T-helper 1 cell treated with Interleukin-12 subunit alpha and Interleukin-12 subunit beta and Interleukin-4 antibody, amounts not matched to agents 30 μg/mL and 1 μg/mL, for 36 hours (primary cell): ENCODE results near the gene IRAK3.

Source experiments
- H3K27ac Mint-ChIP-seq: one replicate; pipeline ENCODE4 v1.8.0; 2021; ENCODE audit warnings: mild to moderate bottlenecking, mixed read lengths
- H3K27me3 Mint-ChIP-seq: one replicate; pipeline ENCODE4 v1.8.0; 2021; ENCODE audit warnings: low read depth, mixed read lengths
- H3K36me3 Mint-ChIP-seq: one replicate; pipeline ENCODE4 v1.8.0; 2021; ENCODE audit warnings: low read depth, mixed read lengths
- H3K4me1 Mint-ChIP-seq: one replicate; pipeline ENCODE4 v1.8.0; 2021; ENCODE audit warnings: low read depth, mixed read lengths
- H3K4me3 Mint-ChIP-seq: one replicate; pipeline ENCODE4 v1.8.0; 2021; ENCODE audit warnings: mild to moderate bottlenecking, moderate library complexity, mixed read lengths
- H3K9me3 Mint-ChIP-seq: one replicate; pipeline ENCODE4 v1.8.0; 2021; ENCODE audit warnings: mixed read lengths

Gene IRAK3

DNA sequence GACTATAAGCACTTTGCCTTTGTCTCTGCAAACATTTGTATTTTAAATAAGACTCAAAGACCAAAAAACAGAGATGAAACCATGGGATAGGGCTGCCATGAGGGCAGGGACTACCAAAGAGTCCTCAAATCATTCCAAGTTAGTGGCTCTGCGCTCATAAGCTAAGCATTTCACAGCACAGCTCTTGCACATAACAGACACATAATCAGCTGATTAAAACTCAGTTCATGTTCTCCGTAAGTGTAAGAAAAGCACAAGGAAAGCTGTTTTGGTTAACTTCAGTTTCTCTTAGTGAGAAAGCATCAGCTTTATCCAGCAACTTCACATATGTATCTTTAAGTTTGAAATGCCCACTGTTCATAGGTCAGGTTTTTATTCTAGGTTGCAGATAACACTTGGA, 54.9 kb downstream of the IRAK3 start:
- Mint-ChIP-seq H3K4me1 (peaks cover 1% of the 10 kb centered on the region), H3K36me3 (peaks cover 3% of the 10 kb centered on the region), H3K27me3 (peaks cover 5% of the 10 kb centered on the region), H3K27ac (no peak overlapping the region), H3K4me3 (no peak overlapping the region), H3K9me3 (no peaks in the 10 kb centered on the region)

DNA sequence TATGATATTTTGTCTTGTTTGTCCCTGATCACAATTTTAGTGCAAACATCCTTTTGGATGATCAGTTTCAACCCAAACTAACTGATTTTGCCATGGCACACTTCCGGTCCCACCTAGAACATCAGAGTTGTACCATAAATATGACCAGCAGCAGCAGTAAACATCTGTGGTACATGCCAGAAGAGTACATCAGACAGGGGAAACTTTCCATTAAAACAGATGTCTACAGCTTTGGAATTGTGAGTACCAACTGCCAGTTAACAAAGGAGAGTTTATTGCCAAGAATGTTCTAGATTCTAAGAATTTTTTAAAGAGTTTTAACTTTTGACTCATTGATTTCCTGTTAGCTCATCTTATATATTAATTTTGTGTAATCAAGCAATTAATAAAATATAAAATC, 55.4 kb downstream of the IRAK3 start:
- Mint-ChIP-seq H3K4me3 (no peak overlapping the region), H3K36me3 (peaks cover 3% of the 10 kb centered on the region), H3K27me3 (peaks cover 5% of the 10 kb centered on the region), H3K4me1 (peaks cover 1% of the 10 kb centered on the region), H3K9me3 (no peaks in the 10 kb centered on the region), H3K27ac (no peak overlapping the region)

DNA sequence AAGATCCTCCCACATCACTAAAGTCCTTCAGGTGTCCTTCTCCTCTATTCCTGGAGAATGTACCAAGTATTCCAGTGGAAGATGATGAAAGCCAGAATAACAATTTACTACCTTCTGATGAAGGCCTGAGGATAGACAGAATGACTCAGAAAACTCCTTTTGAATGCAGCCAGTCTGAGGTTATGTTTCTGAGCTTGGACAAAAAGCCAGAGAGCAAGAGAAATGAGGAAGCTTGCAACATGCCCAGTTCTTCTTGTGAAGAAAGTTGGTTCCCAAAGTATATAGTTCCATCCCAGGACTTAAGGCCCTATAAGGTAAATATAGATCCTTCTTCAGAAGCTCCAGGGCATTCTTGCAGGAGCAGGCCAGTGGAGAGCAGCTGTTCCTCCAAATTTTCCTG, 58.7 kb downstream of the IRAK3 start:
- Mint-ChIP-seq H3K9me3 (no peaks in the 10 kb centered on the region), H3K27ac (no peak overlapping the region), H3K27me3 (peaks cover 12% of the 10 kb centered on the region), H3K4me3 (no peak overlapping the region), H3K36me3 (peaks cover 6% of the 10 kb centered on the region), H3K4me1 (no peaks in the 10 kb centered on the region)

DNA sequence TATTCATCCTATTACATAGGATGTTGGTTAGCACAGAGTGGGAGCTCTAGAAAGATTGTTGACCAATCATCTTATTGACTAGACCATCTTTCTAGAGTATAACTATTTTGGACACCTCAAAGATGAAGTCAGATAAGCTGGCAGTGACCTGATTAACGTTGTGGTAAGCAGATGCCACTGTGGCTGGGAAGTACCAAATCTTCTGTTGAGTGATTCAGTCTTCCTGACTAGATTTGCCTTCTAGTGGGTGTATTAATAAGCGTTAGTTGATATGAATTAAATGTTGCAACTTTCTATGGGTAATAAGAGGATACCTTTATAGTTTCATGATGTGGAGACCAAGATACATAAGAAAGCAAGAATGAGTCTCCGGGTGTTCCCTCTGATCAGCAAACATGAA, 62.0 kb downstream of the IRAK3 start:
- Mint-ChIP-seq H3K4me1 (no peaks in the 10 kb centered on the region), H3K27me3 (peaks cover 19% of the 10 kb centered on the region), H3K4me3 (no peak overlapping the region), H3K36me3 (peaks cover 6% of the 10 kb centered on the region), H3K9me3 (no peaks in the 10 kb centered on the region), H3K27ac (no peak overlapping the region)

DNA sequence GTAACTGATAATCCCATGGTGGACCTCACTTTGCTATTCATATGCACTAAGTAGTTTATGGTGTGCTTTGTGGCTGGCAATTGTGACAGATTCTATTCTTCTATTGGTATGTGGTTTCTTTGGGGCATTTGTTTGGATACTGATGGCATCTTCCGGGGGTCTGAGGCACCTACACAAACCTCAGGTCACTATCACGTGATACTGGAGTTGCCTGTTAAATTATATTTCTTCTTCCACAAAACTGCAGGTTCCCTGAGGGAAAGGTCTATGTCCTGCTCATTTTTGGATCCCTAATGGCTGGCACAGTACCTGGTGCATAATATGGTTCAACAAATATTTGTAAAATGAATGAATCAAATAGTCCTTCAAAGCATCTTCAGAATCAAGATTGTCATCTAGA, 63.8 kb downstream of the IRAK3 start:
- Mint-ChIP-seq H3K27me3 (peaks cover 19% of the 10 kb centered on the region), H3K9me3 (no peaks in the 10 kb centered on the region), H3K4me1 (no peaks in the 10 kb centered on the region), H3K27ac (no peak overlapping the region), H3K4me3 (no peak overlapping the region), H3K36me3 (peaks cover 3% of the 10 kb centered on the region)

DNA sequence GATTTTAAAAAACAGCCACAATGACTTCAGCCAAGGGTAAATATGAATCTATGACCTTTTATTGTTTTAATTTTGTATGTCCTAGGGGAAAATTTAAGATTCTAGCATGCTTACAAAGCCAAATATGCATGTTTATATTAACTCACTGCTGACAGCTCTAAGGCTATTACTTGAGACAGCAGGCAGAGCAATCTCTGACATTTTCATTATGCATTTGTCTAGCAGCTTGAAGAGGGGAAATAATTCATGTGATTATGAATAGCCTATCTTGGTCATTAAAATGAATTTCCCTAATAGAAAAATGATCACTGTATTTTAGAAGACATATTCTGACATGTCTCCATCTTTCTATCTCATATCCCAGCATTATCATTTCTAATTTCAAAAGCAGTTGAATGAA, 66.7 kb downstream of the IRAK3 start:
- Mint-ChIP-seq H3K9me3 (no peaks in the 10 kb centered on the region), H3K36me3 (no peaks in the 10 kb centered on the region), H3K27me3 (peaks cover 19% of the 10 kb centered on the region), H3K4me1 (no peaks in the 10 kb centered on the region), H3K27ac (no peak overlapping the region), H3K4me3 (no peak overlapping the region)

DNA sequence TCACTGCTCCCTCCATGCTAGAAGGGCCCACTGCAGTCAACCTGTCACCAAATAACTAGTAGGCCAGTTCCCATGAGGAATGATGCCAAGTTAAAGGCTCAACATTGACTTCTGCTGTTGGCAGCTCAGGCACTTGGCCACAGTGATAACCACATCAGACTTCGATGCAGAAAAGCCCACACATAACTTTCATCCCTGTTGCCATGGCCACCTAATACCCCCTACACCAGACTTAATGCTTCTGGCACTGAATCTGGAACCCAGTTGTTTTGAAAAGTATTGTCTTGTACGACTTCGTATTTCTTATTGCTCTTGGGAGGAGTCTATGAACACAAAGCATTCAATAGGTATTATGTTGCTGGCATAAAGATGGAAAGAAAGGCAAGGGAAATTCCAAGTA, 69.0 kb downstream of the IRAK3 start:
- no peaks in the 10 kb centered on the region for H3K9me3 Mint-ChIP-seq
- no peaks in the 10 kb centered on the region for H3K4me1 Mint-ChIP-seq
- no peaks in the 10 kb centered on the region for H3K36me3 Mint-ChIP-seq
- no peak overlapping the region for H3K27ac Mint-ChIP-seq
- peaks cover 15% of the 10 kb centered on the region for H3K27me3 Mint-ChIP-seq
- H3K4me3 Mint-ChIP-seq, result no peak overlapping the region

DNA sequence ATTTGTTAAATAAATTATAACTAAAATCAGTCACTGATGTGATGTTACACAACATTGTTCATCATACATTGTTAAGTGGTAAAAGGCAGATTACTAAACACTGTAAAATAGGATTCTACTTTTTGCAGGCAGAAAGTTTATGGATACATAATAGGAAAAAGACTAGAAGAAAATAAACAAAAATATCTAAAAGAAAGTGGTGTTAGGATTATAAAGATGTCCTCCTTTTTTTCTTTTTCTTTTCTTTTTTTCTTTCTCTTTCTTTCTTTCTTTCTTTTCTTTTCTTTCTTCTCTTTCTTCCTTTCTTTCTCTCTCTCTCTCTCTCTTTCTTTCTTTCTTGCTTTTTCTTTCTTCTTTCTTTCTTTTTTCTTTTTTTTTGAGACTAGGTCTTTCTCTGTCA, 73.7 kb downstream of the IRAK3 start:
- H3K27ac Mint-ChIP-seq, result no peak overlapping the region
- no peaks in the 10 kb centered on the region for H3K4me1 Mint-ChIP-seq
- no peaks in the 10 kb centered on the region for H3K9me3 Mint-ChIP-seq
- peaks cover 19% of the 10 kb centered on the region for H3K27me3 Mint-ChIP-seq
- H3K4me3 Mint-ChIP-seq, result no peak overlapping the region
- H3K36me3 Mint-ChIP-seq, result no peaks in the 10 kb centered on the region

DNA sequence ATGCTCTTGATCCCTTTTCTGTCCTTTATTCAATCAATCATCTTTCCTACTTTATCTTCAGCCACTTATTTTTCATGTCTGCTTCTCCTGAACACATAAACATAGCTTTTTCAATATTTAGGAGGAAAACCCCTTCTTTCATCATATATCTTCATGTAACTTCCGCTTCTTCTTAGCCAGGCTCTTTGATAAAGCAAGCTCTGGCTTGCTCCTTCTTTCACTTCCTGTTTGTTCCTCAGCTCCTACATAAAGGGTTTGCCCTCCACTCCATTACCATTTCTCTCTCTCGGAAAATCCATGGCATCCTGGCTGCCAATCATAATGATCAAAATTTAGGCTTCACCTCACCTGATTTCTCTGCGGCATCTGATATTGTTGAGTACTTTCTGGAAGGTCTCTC, 79.5 kb downstream of the IRAK3 start:
- Mint-ChIP-seq H3K4me3 (no peak overlapping the region), H3K4me1 (no peaks in the 10 kb centered on the region), H3K27ac (no peak overlapping the region), H3K27me3 (peaks cover 7% of the 10 kb centered on the region), H3K9me3 (no peaks in the 10 kb centered on the region), H3K36me3 (no peaks in the 10 kb centered on the region)

DNA sequence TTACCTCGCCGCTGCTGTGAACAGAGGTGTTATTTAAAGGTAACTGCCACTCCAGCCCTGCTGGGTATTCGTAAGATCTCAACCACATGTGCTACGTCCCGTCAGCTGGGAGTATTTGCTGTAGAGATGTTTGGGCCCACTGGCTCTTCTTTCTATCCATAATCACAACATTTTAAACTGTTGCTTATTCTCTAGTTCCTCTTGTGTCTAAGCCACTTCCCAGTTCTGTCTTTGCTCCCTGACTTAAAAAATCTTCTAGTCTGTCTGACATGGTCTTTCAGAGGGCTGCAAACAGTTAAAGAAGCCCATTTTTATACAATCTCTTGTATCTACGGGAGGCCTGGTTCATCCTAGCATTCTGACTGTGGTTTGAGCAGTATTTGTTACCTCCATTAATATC, 80.1 kb downstream of the IRAK3 start:
- no peak overlapping the region for H3K27ac Mint-ChIP-seq
- H3K27me3 Mint-ChIP-seq, result peaks cover 3% of the 10 kb centered on the region
- H3K4me1 Mint-ChIP-seq, result no peaks in the 10 kb centered on the region
- no peaks in the 10 kb centered on the region for H3K9me3 Mint-ChIP-seq
- H3K4me3 Mint-ChIP-seq, result no peak overlapping the region
- H3K36me3 Mint-ChIP-seq, result no peaks in the 10 kb centered on the region

DNA sequence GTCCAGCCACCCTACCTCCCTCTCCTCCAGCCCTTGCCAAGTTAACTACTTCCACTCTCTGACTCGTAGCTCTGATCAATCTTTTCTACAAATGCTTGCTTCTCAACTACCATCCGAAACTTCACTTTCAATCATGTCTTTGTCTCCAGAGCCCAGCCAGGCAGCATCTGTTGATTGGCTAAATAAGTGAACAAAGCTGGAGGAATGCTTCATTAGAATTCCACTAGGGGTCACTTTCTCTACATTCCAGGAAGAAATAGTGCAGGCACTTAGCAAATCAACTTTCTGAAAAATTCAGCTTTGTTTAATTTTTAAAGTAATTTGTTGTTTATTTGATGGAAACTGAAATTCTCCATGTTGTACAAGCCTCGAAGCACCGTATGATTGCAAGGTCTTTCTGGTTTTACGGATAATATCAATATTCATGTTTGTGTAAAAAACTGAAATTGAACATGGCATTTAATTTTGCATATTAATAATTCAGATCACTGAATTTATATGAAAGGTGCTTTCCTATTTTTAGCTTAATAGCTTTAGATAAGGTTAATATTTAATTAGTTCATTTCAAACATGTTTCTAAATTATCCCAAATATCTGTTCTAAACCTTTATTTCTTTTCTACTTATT, 80.9 kb downstream of the IRAK3 start:
- Mint-ChIP-seq H3K4me1 (peaks cover 2% of the 10 kb centered on the region), H3K27ac (no peak overlapping the region), H3K9me3 (no peaks in the 10 kb centered on the region), H3K27me3 (no peaks in the 10 kb centered on the region), H3K36me3 (no peaks in the 10 kb centered on the region), H3K4me3 (no peak overlapping the region)

DNA sequence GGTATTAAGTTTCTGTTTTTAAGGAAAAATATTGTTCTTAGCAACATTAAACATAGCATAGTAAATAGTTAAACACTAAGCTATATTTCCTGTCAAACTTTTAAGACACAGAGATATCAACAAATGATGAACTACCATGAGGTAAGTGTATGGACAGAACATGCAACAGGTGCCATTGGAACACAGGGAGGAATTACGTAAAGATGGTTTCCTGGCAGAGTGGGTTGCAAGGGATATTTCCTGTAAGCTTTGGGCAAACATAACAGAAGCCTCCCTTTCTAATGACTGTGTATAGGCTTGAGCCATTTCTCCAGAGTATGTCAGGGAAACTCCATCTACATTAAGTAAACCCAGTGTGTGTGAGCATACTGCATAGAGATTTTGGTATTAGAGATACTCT, 81.6 kb downstream of the IRAK3 start:
- H3K27ac Mint-ChIP-seq, result no peak overlapping the region
- no peak overlapping the region for H3K4me3 Mint-ChIP-seq
- peaks cover 3% of the 10 kb centered on the region for H3K4me1 Mint-ChIP-seq

DNA sequence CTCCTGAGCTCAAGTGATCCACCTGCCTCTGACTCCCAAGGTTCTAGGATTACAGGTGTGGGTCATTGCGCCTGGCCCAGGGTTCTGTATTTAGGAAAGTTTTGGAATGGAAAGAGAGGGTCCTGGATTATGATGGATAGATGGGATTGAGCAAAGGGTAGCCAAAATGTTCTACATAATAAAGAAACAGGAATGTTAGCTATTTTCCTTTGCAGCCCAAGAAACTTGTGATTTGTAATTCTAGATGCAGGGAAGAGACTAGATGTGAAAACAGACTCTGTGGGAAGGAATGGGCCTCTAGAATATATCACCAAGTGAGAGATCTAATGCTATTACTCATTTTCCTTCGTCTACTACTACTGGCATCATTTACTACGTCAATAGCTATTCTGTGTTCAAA, 83.6 kb downstream of the IRAK3 start:
- no peaks in the 10 kb centered on the region for H3K36me3 Mint-ChIP-seq
- no peak overlapping the region for H3K4me3 Mint-ChIP-seq
- no peaks in the 10 kb centered on the region for H3K9me3 Mint-ChIP-seq
- no peak overlapping the region for H3K27ac Mint-ChIP-seq
- H3K27me3 Mint-ChIP-seq, result no peaks in the 10 kb centered on the region
- H3K4me1 Mint-ChIP-seq, result peaks cover 8% of the 10 kb centered on the region

More for the DNA sequence above, 81.6 kb downstream of the IRAK3 start:
- Mint-ChIP-seq H3K9me3 (no peaks in the 10 kb centered on the region), H3K27me3 (no peaks in the 10 kb centered on the region), H3K36me3 (no peaks in the 10 kb centered on the region)

DNA sequence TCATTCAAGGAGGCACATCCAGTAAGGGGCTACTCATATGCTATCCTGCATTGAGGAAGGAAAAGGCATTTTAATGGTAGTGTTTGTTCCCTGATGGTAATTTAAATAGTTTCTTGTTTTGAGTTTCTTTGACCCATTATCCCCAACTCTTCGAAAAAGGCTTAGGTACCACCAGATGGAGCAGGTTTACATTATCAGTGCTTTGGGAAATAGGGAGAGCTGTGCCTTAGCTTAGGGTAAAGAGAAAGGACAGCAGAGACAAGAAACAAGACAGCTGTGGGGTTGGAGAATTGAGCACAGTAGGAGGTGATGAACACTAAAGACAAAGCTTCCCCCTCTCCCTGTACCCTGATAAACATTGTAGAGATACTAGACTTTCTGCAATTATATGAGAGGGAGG, 84.1 kb downstream of the IRAK3 start:
- H3K27ac Mint-ChIP-seq, result no peak overlapping the region

DNA sequence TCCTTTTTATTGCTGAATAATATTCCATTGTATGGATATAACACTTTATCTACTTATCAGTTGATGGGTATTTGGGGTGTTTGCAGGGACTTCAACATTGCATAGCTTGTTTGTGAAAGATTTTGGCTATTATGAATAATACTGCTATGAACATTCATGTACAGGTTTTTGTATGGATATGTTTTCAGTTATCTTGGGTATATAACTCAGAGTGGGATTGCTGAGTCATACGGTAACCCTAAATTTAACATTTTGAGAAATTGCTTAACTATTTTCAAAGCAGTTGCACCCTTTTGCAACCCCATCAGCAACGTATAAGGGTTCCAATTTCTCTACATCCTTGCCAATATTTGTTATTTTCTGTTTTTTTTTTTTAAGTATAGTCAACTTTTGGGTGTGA, 86.0 kb downstream of the IRAK3 start:
- H3K36me3 Mint-ChIP-seq, result no peaks in the 10 kb centered on the region
- no peaks in the 10 kb centered on the region for H3K9me3 Mint-ChIP-seq
- no peaks in the 10 kb centered on the region for H3K27me3 Mint-ChIP-seq
- H3K4me3 Mint-ChIP-seq, result no peak overlapping the region
- H3K4me1 Mint-ChIP-seq, result peaks cover 17% of the 10 kb centered on the region
- H3K27ac Mint-ChIP-seq, result no peak overlapping the region

More for the DNA sequence above, 84.1 kb downstream of the IRAK3 start:
- Mint-ChIP-seq H3K4me3 (no peak overlapping the region), H3K9me3 (no peaks in the 10 kb centered on the region), H3K27me3 (no peaks in the 10 kb centered on the region), H3K36me3 (no peaks in the 10 kb centered on the region), H3K4me1 (peaks cover 8% of the 10 kb centered on the region)

DNA sequence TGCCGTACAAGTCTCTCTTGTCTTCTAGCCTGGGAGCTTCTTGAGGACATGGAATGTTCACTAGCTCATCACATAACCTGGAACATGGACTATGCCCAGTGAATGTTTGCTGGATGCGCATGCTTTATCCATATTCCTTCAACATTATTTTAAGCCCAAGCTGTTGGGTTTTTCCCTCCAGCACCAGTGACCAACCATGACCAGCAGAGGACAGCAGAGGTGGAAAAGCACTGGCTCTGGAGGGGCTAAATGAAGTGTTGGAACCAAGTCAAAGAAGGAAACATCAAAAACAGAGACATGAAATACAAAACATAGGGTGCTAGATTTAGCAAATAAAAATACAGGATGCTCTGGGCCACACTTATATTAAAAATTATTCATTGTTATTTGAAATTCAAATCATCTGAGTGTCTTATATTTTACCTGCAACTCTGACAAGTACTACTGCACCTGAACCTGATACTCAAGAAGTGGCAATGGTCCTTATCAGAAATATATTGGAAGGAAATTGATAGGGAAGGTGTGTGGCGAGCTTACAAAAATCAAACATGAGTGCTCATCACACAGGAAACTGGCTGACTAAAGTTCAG, 90.2 kb downstream of the IRAK3 start:
- Mint-ChIP-seq H3K36me3 (peaks cover 13% of the 10 kb centered on the region), H3K27ac (no peak overlapping the region), H3K9me3 (peaks cover 14% of the 10 kb centered on the region), H3K4me1 (peaks cover 25% of the 10 kb centered on the region), H3K4me3 (no peak overlapping the region), H3K27me3 (no peaks in the 10 kb centered on the region)
